Common myeloid progenitor, CD34-positive (primary cell): ENCODE results near the gene MBOAT2. TPM values are rescaled to one million over a fixed set of nuclear protein-coding genes. Genes with fewer than 3 reads are reported as not detected.
A peak's percentile ranks its signal among the peaks of the same experiment; 100 is the strongest.
"Not testable (repeated sequence)": the region's sequence is repeated elsewhere in the genome, so short reads cannot be mapped to it uniquely, and the experiment has no call there.

Experiments
- CTCF ChIA-PET: fragments of 350-600 bp; sonication (Branson Sonifier 250); formaldehyde crosslinking; loops from one replicate; lab custom pipeline; 2021; ENCODE audit warnings: antibody characterized with exemption; lab: Charles Lee
- POLR2A ChIA-PET: fragments of 350-600 bp; sonication (Branson Sonifier 250); formaldehyde crosslinking; loops from one replicate; lab custom pipeline; 2021; ENCODE audit warnings: antibody characterized with exemption; lab: Charles Lee
- DNase-seq, 3 donors: peaks; one replicate each; pipeline versions ENCODE4 v3.0.0 to v3.0.0-alpha.2; 2013
- H3K27ac ChIP-seq, 2 experiments: 1 replicate in 1 of 2; 2 replicates in 1 of 2; pipeline ENCODE4 v1.7.0; 2013; ENCODE audit warnings: inconsistent platforms in 2 of 2, low read length in 2 of 2, mild to moderate bottlenecking in 2 of 2, low read depth in 1 of 2, moderate library complexity in 1 of 2; ENCODE audit not compliant: severe bottlenecking in 2 of 2, insufficient read depth in 1 of 2, poor library complexity in 1 of 2
- H3K27me3 ChIP-seq, 5 experiments: replicated peaks in 2 of 5; 1 replicate in 3 of 5; 2 replicates in 2 of 5; pipeline versions ENCODE4 v1.6.1 to v1.7.0; 2013; ENCODE audit warnings: low read length in 4 of 5, mild to moderate bottlenecking in 2 of 5, moderate library complexity in 2 of 5, inconsistent platforms in 1 of 5; ENCODE audit not compliant: insufficient read depth in 5 of 5, control insufficient read depth in 4 of 5
- H3K36me3 ChIP-seq, 4 experiments: 1 replicate in 2 of 4; 2 replicates in 2 of 4; pipeline versions ENCODE4 v1.6.1 to v1.7.0; 2013; ENCODE audit warnings: low read length in 3 of 4, control low read depth in 1 of 4, mild to moderate bottlenecking in 1 of 4; ENCODE audit not compliant: control insufficient read depth in 4 of 4, insufficient read depth in 4 of 4
- H3K4me1 ChIP-seq, 4 experiments: 1 replicate in 3 of 4; 2 replicates in 1 of 4; pipeline versions ENCODE4 v1.6.1 to v1.7.1; 2013; ENCODE audit warnings: low read length in 3 of 4, mild to moderate bottlenecking in 3 of 4, control low read depth in 1 of 4, inconsistent platforms in 1 of 4, moderate library complexity in 1 of 4; ENCODE audit not compliant: control insufficient read depth in 4 of 4, insufficient read depth in 4 of 4; ENCODE audit errors: control extremely low read depth in 1 of 4
- H3K4me3 ChIP-seq, 7 experiments: 1 replicate in 4 of 7; 2 replicates in 3 of 7; pipeline versions ENCODE4 v1.5.1 to v1.7.0; 2013; ENCODE audit warnings: mild to moderate bottlenecking in 7 of 7, low read length in 6 of 7, moderate library complexity in 6 of 7, inconsistent platforms in 2 of 7, low read depth in 2 of 7, control low read depth in 1 of 7; ENCODE audit not compliant: insufficient read depth in 4 of 7, control insufficient read depth in 1 of 7; ENCODE audit errors: extremely low read depth in 1 of 7
- H3K9me3 ChIP-seq, 5 experiments: 1 replicate in 4 of 5; 2 replicates in 1 of 5; pipeline versions ENCODE4 v1.6.1 to v1.7.1; 2013; ENCODE audit warnings: low read length in 4 of 5, mild to moderate bottlenecking in 2 of 5, inconsistent platforms in 1 of 5, low read depth in 1 of 5, moderate library complexity in 1 of 5; ENCODE audit not compliant: control insufficient read depth in 4 of 5, insufficient read depth in 2 of 5; ENCODE audit errors: control extremely low read depth in 1 of 5
- WGBS: methylation state at CpG from one replicate; pipeline ENCODE4 v1.1.5; 2013; ENCODE audit not compliant: insufficient coverage; 5-methylcytosine and 5-hydroxymethylcytosine counted together
- polyA plus RNA-seq: library from polyadenylated mRNA; unstranded; fragments of 120-200 nt; gene quantifications from one replicate; pipeline ENCODE4 v1.2.1, GENCODE V29; 2013

The MBOAT2 gene
- polyA plus RNA-seq = 41.8 TPM

- H3K4me3 ChIP-seq = peak within 1 kb of the TSS; percentile 62 to 84 (median 76)
- 0% methylated on average over 65 of the region's 104 CpGs for WGBS
- peak within 1 kb of the TSS in 1 of 2 experiments; percentile 75 for H3K27ac ChIP-seq
- POLR2A ChIA-PET = interaction anchor here (0.9 kb wide), 1 partner anchor 27 kb away, joined by 3 read pairs; no protein-coding TSS in a partner anchor
- no peaks in the 10 kb centered on the region for H3K27me3 ChIP-seq
- peak; percentile 86 to 94 (median 93) for DNase-seq
- H3K36me3 ChIP-seq = no peaks in the 10 kb centered on the region
- peaks cover 8 to 40% (median 18%) of the 10 kb centered on the region in 4 experiments for H3K4me1 ChIP-seq
- no peaks in the 10 kb centered on the region for H3K9me3 ChIP-seq
- CTCF ChIA-PET = interaction anchor here (0.8 kb wide), 2 partner anchors 11 to 17 kb away, joined by 3 read pairs; no protein-coding TSS in a partner anchor
These were observed at the start of gene MBOAT2 for GRCh38 chr2:9003616-9004337. TSS of gene MBOAT2 (minus strand) at chr2:9003684. CDS start at chr2:9003614, 70 bp downstream.

- POLR2A ChIA-PET = no interaction called here
These were observed 49.5 kb upstream of the MBOAT2 start for GRCh38 chr2:9052821-9053533.

GRCh38 chr2:9051451-9051850 lies 48.0 kb upstream of the MBOAT2 start:
- CTCF ChIA-PET = not testable (repeated sequence)

More at GRCh38 chr2:9052821-9053533, 49.5 kb upstream of the MBOAT2 start:
- no peak overlapping the region for H3K4me3 ChIP-seq
- H3K9me3 ChIP-seq = no peaks in the 10 kb centered on the region
- H3K27me3 ChIP-seq = no peaks in the 10 kb centered on the region
- H3K4me1 ChIP-seq = peaks cover 0 to 12% (median 0%) of the 10 kb centered on the region in 4 experiments
- H3K36me3 ChIP-seq = no peaks in the 10 kb centered on the region
- DNase-seq = no peak
- CTCF ChIA-PET = interaction anchor here (1.5 kb wide), 1 partner anchor 19 kb away, joined by 4 read pairs; no protein-coding TSS in a partner anchor
- WGBS = 100% methylated on average over 5 of the region's 6 CpGs
- H3K27ac ChIP-seq = no peak overlapping the region

GRCh38 chr2:9050122-9050809 lies 46.8 kb upstream of the MBOAT2 start:
- no peaks in the 10 kb centered on the region for H3K9me3 ChIP-seq
- WGBS = 100% methylated on average over 5 of the region's 10 CpGs
- DNase-seq = no peak
- H3K4me1 ChIP-seq = peaks cover 0 to 12% (median 0%) of the 10 kb centered on the region in 4 experiments
- ChIA-PET CTCF (no interaction called here), POLR2A (no interaction called here)
- H3K27ac ChIP-seq = no peak overlapping the region
- H3K4me3 ChIP-seq = no peak overlapping the region
- no peaks in the 10 kb centered on the region for H3K27me3 ChIP-seq
- no peaks in the 10 kb centered on the region for H3K36me3 ChIP-seq

More at GRCh38 chr2:9051451-9051850, 48.0 kb upstream of the MBOAT2 start:
- POLR2A ChIA-PET, H3K9me3 ChIP-seq, H3K36me3 ChIP-seq, DNase-seq, H3K27me3 ChIP-seq, H3K4me3 ChIP-seq, H3K27ac ChIP-seq: not testable (repeated sequence)
- peaks cover 0 to 12% (median 0%) of the 10 kb centered on the region in 4 experiments for H3K4me1 ChIP-seq
- no CpG with 5 or more reads among the region's 5 CpGs for WGBS

- 98% methylated on average over 6 of the region's 7 CpGs for WGBS
- CTCF ChIA-PET = no interaction called here
- Histone ChIP-seq H3K9me3 (no peaks in the 10 kb centered on the region), H3K4me3 (no peak overlapping the region), H3K27ac (no peak overlapping the region), H3K36me3 (no peaks in the 10 kb centered on the region), H3K27me3 (no peaks in the 10 kb centered on the region), H3K4me1 (no peaks in the 10 kb centered on the region)
- DNase-seq = no peak
- POLR2A ChIA-PET = no interaction called here
These were observed 42.1 kb upstream of the MBOAT2 start for GRCh38 chr2:9045595-9045994.

GRCh38 chr2:9043491-9043890 lies 40.0 kb upstream of the MBOAT2 start:
- WGBS = no CpG with 5 or more reads among the region's 2 CpGs
- DNase-seq, H3K36me3 ChIP-seq, H3K4me1 ChIP-seq, CTCF ChIA-PET, H3K9me3 ChIP-seq, H3K27me3 ChIP-seq, H3K27ac ChIP-seq, POLR2A ChIA-PET, H3K4me3 ChIP-seq: not testable (repeated sequence)
